HepG2 (cell line): ENCODE results near the gene FAM228B. TPM values are rescaled to one million over a fixed set of nuclear protein-coding genes. Genes with fewer than 3 reads are reported as not detected.
A peak's percentile ranks its signal among the peaks of the same experiment; 100 is the strongest.

Experiments
- ATAC-seq: fragments of 200-7000 bp; cut with Tn5 transposase; 3 replicates; pipeline ENCODE4 v1.9.1; 2020; ENCODE audit warnings: mild to moderate bottlenecking, moderate library complexity
- BruUV-seq: library from RNA; stranded (reverse); fragments of 400-500 nt; replicated peaks from 2 replicates; lab custom pipeline; 2021; lab: Mats Ljungman, UMichigan
- CTCF ChIA-PET: fragments of 300-600 bp; formaldehyde crosslinking; extraction: SDS; loops from one replicate; lab custom pipeline; 2021; ENCODE audit warnings: low total read pairs, inconsistent platforms, low intra/inter-chr PET ratio; lab: Yijun Ruan, JAX
- POLR2A ChIA-PET: fragments of 350-600 bp; sonication (Branson Sonifier 250); formaldehyde crosslinking; loops from one replicate; lab custom pipeline; 2020; ENCODE audit warnings: antibody characterized with exemption, inconsistent platforms; lab: Yijun Ruan, JAX
- DNase-seq: peaks from one replicate; pipeline ENCODE4 v3.0.0-alpha.2; 2015; ENCODE audit warnings: low spot score
- FAIRE-seq: peaks from 3 replicates; lab custom pipeline; 2011; peaks lifted over from hg19 to GRCh38; lab: Jason Lieb, UNC
- H2AFZ ChIP-seq: one replicate; pipeline ENCODE4 v1.6.1; 2011; ENCODE audit warnings: low read length, inconsistent platforms
- H3K27ac ChIP-seq: fragments of 300-600 bp; 3 replicates; pipeline ENCODE4 v1.8.0; 2011; ENCODE audit warnings: mixed run types, mild to moderate bottlenecking, mixed read lengths, low read length, inconsistent platforms; ENCODE audit not compliant: insufficient read depth; ENCODE audit errors: extremely low read length
- H3K27me3 ChIP-seq, 2 experiments: fragments of 200-600 bp in 1 of 2; 2 replicates in 1 of 2; 3 replicates in 1 of 2; pipeline versions ENCODE4 v1.6.0 to v1.8.0; 2011; ENCODE audit warnings: low read length in 2 of 2, mild to moderate bottlenecking in 2 of 2, moderate library complexity in 2 of 2, inconsistent platforms in 1 of 2; ENCODE audit not compliant: insufficient read depth in 2 of 2, control insufficient read depth in 1 of 2
- H3K36me3 ChIP-seq, 2 experiments: fragments of 200-600 bp in 1 of 2; replicated peaks in 1 of 2; 2 replicates in 1 of 2; 3 replicates in 1 of 2; pipeline versions ENCODE4 v1.5.1 to v1.8.0; 2011; ENCODE audit warnings: low read length in 2 of 2, inconsistent platforms in 1 of 2; ENCODE audit not compliant: insufficient read depth in 2 of 2, control insufficient read depth in 1 of 2
- H3K4me1 ChIP-seq: 2 replicates; pipeline ENCODE4 v1.5.1; 2012; ENCODE audit warnings: low read length, inconsistent platforms; ENCODE audit not compliant: insufficient read depth
- H3K4me2 ChIP-seq: 2 replicates; pipeline ENCODE4 v1.6.0; 2011; ENCODE audit warnings: low read depth, low read length, inconsistent platforms
- H3K4me3 ChIP-seq, 3 experiments: fragments of 200-600 bp in 1 of 3; sonication (generic), shearing (Covaris generic) in 1 of 3; replicated peaks in 1 of 3; 2 replicates each; pipeline ENCODE4 v1.5.1; 2011 to 2016; ENCODE audit warnings: low read length in 3 of 3, inconsistent platforms in 2 of 3, low read depth in 2 of 3, mild to moderate bottlenecking in 2 of 3, control low read depth in 1 of 3, mixed read lengths in 1 of 3; ENCODE audit not compliant: insufficient read depth in 1 of 3
- H3K79me2 ChIP-seq: one replicate; pipeline ENCODE4 v1.6.1; 2011; ENCODE audit warnings: low read length, inconsistent platforms; ENCODE audit not compliant: insufficient read depth
- H3K9ac ChIP-seq: 2 replicates; pipeline ENCODE4 v1.6.0; 2011; ENCODE audit warnings: mild to moderate bottlenecking, low read depth, low read length, inconsistent platforms; ENCODE audit not compliant: insufficient read depth
- H3K9me3 ChIP-seq: 2 replicates; pipeline ENCODE4 v1.5.1; 2012; ENCODE audit warnings: mild to moderate bottlenecking, low read length
- H4K20me1 ChIP-seq: 2 replicates; pipeline ENCODE4 v1.6.0; 2011; ENCODE audit warnings: inconsistent platforms, mild to moderate bottlenecking, low read length, moderate library complexity; ENCODE audit not compliant: insufficient read depth
- CCDC6 ChIP-seq: sonication (generic); formaldehyde crosslinking; IDR thresholded peaks from 2 replicates; pipeline ENCODE4 v1.8.1; 2022; ENCODE audit warnings: mild to moderate bottlenecking, missing genetic modification reagents, moderate library complexity
- ETV6 ChIP-seq: sonication (generic); formaldehyde crosslinking; conservative IDR thresholded peaks from 2 replicates; pipeline ENCODE4 v1.4.0; 2020; ENCODE audit warnings: missing genetic modification reagents
- HNRNPH1 ChIP-seq: fragments of 200-400 bp; formaldehyde crosslinking; optimal IDR thresholded peaks from 2 replicates; pipeline ENCODE3; 2017; ENCODE audit warnings: mild to moderate bottlenecking, low read depth, low read length
- NCOA1 ChIP-seq: sonication (generic); formaldehyde crosslinking; IDR thresholded peaks from 2 replicates; pipeline ENCODE4 v1.9.0; 2021; ENCODE audit warnings: missing genetic modification reagents
- SMC3 ChIP-seq: IDR thresholded peaks from 2 replicates; pipeline ENCODE4 v1.6.1; 2011; ENCODE audit warnings: low read length, improper control_type of control experiment
- ZBTB7A ChIP-seq: sonication (generic); formaldehyde crosslinking; IDR thresholded peaks from 2 replicates; pipeline ENCODE4 v1.8.0; 2022; ENCODE audit warnings: mild to moderate bottlenecking, missing genetic modification reagents
- ZFY ChIP-seq: sonication (generic); formaldehyde crosslinking; IDR thresholded peaks from 2 replicates; pipeline ENCODE4 v1.4.0; 2020; ENCODE audit warnings: missing genetic modification reagents
- ZKSCAN1 ChIP-seq: fragments of 150-350 bp; IDR thresholded peaks from 2 replicates; pipeline ENCODE4 v1.6.1; 2014; ENCODE audit warnings: low read length
- ZNF33A ChIP-seq: sonication (generic); formaldehyde crosslinking; IDR thresholded peaks from 2 replicates; pipeline ENCODE4 v1.5.1; 2020; ENCODE audit warnings: missing genetic modification reagents, mild to moderate bottlenecking, moderate library complexity, borderline replicate concordance
- ZNF441 ChIP-seq: sonication (generic); formaldehyde crosslinking; IDR thresholded peaks from 2 replicates; pipeline ENCODE4 v1.7.0; 2021; ENCODE audit warnings: missing genetic modification reagents, borderline replicate concordance
- ZNF672 ChIP-seq: sonication (generic); formaldehyde crosslinking; IDR thresholded peaks from 2 replicates; pipeline ENCODE4 v1.8.1; 2022; ENCODE audit warnings: missing genetic modification reagents
- WGBS: methylation state at CpG from one replicate; pipeline ENCODE4 v1.1.6; 2017; ENCODE audit warnings: low lambda C conversion rate; 5-methylcytosine and 5-hydroxymethylcytosine counted together
- in situ Hi-C: cut with HindIII; loops from 2 replicates; pipeline ENCODE4 v1.10.0; 2017; ENCODE audit warnings: low pct_unique_long_range_greater_than_20kb; ENCODE audit not compliant: extremely low pct_ligation_motif_present
- intact Hi-C: fragments of 100-400 bp; cut with micrococcal nuclease; formaldehyde crosslinking; loops from one replicate; pipeline ENCODE4 v1.10.0; 2022; ENCODE audit not compliant: unreplicated experiment
- polyA plus RNA-seq, 8 experiments: library from polyadenylated mRNA; depleted of rRNA in 3 of 8; stranded (reverse) in 7 of 8; unstranded in 1 of 8; fragments of >200 nt; fragmentation: Illumina TruSeq in 4 of 8; extraction: Trizol in 4 of 8; gene quantifications; 2 replicates each; pipeline versions ENCODE4 v1.2.1 to v1.2.3, GENCODE V29; 2011 to 2016; ENCODE audit warnings: low read depth in 4 of 8, missing spikeins in 1 of 8, mixed read lengths in 1 of 8; ENCODE audit not compliant: insufficient read depth in 1 of 8
- total RNA-seq, 5 experiments: library from RNA; depleted of rRNA; stranded (reverse); fragments of >200 nt; fragmentation: Illumina TruSeq; extraction: Trizol; gene quantifications; 2 replicates each; pipeline ENCODE4 v1.2.3, GENCODE V29; 2016; ENCODE audit warnings: low read depth in 1 of 5
- TF ChIP-seq, protein P1 (sequence below): sonication (generic); formaldehyde crosslinking; IDR thresholded peaks from 2 replicates; pipeline ENCODE4 v1.4.0; 2020; ENCODE audit warnings: missing genetic modification reagents

FAM228B gene
- total and polyA plus RNA-seq, 2 of the 13 experiments (the other 11 are each of a cell fraction or from before 2014, with no cell fraction given), result 0.79 to 1.1 TPM

DNA sequence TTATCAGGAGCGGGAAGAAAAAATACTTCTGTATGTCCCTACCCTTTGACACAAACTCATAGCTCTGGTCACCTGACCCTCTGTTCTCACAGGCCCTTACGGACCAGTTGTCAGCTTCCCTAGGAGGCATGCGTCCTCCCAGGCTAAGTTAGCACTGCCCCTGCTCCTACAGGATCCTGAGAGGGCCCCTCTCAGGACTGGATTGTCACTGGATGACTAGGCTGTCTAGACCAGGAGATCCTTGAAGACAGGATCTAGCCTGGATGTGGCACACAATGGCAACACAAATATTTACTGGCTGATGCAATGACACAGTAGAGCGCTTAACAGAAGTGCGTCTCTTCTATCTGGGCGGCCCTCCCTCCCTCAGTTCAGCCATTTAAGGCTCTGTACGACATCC is 59.2 kb downstream of the FAM228B start (continued):
- TF ChIP-seq, protein P1, sequence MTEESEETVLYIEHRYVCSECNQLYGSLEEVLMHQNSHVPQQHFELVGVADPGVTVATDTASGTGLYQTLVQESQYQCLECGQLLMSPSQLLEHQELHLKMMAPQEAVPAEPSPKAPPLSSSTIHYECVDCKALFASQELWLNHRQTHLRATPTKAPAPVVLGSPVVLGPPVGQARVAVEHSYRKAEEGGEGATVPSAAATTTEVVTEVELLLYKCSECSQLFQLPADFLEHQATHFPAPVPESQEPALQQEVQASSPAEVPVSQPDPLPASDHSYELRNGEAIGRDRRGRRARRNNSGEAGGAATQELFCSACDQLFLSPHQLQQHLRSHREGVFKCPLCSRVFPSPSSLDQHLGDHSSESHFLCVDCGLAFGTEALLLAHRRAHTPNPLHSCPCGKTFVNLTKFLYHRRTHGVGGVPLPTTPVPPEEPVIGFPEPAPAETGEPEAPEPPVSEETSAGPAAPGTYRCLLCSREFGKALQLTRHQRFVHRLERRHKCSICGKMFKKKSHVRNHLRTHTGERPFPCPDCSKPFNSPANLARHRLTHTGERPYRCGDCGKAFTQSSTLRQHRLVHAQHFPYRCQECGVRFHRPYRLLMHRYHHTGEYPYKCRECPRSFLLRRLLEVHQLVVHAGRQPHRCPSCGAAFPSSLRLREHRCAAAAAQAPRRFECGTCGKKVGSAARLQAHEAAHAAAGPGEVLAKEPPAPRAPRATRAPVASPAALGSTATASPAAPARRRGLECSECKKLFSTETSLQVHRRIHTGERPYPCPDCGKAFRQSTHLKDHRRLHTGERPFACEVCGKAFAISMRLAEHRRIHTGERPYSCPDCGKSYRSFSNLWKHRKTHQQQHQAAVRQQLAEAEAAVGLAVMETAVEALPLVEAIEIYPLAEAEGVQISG (CRISPR knock-in tag), result no peak
- 0 out of 2 replicates have a peak, but pooled peaks have one; percentile 35 for TF ChIP-seq CCDC6 (CRISPR knock-in tag)
- no peak for TF ChIP-seq HNRNPH1
- no peak for TF ChIP-seq ZNF441 (CRISPR knock-in tag)
- TF ChIP-seq, all 625 proteins: peak for 31

DNA sequence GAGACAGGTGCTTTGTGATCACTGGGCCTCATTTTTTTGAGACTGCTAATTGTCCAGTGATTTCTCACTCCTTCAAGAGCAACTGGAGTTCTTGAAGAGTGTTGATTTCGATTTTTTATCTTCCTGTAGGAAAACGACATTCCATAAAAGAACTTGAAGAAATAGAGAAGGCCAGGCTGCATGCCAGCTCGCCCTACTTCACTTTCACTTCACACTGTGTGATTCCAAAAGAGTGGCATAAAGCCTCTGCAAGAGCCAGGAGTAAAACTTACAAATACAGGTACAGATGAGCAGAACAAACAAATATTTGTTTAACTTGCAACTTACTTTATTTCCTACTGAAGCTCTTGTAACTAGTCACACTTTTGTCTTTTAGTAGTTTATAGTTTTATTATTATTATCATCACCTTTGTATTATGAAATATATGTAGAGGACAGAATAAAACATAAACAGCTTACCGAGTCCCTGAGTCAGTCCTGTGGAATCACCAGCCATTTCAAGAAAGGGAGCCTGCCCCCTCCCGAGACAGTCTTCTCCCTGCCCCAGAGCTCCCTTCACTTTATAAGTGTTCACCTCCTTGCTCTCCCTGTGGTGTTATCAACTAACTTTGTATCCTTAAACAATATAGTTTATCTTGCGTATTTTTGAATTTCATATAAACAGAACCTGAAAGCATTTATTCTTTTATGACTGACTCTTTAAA is 60.2 kb downstream of the FAM228B start:
- 38% methylated on average over 6 of the region's 6 CpGs for WGBS
- CTCF ChIA-PET, result no interaction called here
- TF ChIP-seq NCOA1 (CRISPR knock-in tag) (no peak), ZNF672 (CRISPR knock-in tag) (no peak), ZFY (CRISPR knock-in tag) (no peak), ZKSCAN1 (no peak), ZBTB7A (CRISPR knock-in tag) (no peak), SMC3 (no peak), ETV6 (CRISPR knock-in tag) (no peak), ZNF33A (CRISPR knock-in tag) (no peak)
- TF ChIP-seq, all 625 proteins: peak for 0
- no peaks in the 10 kb centered on the region for H3K79me2 ChIP-seq
- no peak for DNase-seq
- intact Hi-C loops (no loop called here), in situ Hi-C loops (no loop called here)
- H3K4me1 ChIP-seq, result peaks cover 18% of the 10 kb centered on the region
- BruUV-seq, result no TSS peak
- H2AFZ ChIP-seq, result no peak overlapping the region
- H3K9me3 ChIP-seq, result no peaks in the 10 kb centered on the region
- no peak overlapping the region for H3K4me3 ChIP-seq
- H3K9ac ChIP-seq, result no peak overlapping the region
- FAIRE-seq, result no peak
- no peaks in the 10 kb centered on the region; a peak in 2 of 5 replicates for H3K27me3 ChIP-seq
- H3K4me2 ChIP-seq, result peak overlapping the region; percentile 89
- no peak for ATAC-seq
- no peak overlapping the region for H3K27ac ChIP-seq
- H3K36me3 ChIP-seq, result no peaks in the 10 kb centered on the region
- POLR2A ChIA-PET, result interaction anchor here (1.1 to 1.4 kb wide), 2 partner anchors 136 to 256 kb away, joined by 3 to 4 read pairs; partner anchors contain the start of genes ATAD2B and WDCP
- H4K20me1 ChIP-seq, result no peaks in the 10 kb centered on the region
